Bronchial epithelial cell (primary cell): ENCODE measurements around the gene DVL2. TPM values are rescaled to one million over a fixed set of nuclear protein-coding genes. Genes with fewer than 3 reads are reported as not detected.
"Not testable (repeated sequence)": the region's sequence is repeated elsewhere in the genome, so short reads cannot be mapped to it uniquely, and the experiment has no call there.

Experiments used
- DNase-seq: peaks from one replicate; pipeline ENCODE4 v3.0.0-alpha.2; 2010; ENCODE audit warnings: low read depth
- FAIRE-seq: peaks from 2 replicates; lab custom pipeline; 2011; peaks lifted over from hg19 to GRCh38; lab: Jason Lieb, UNC
- H3K27me3 ChIP-seq: 2 replicates; pipeline ENCODE4 v1.5.1; 2011; ENCODE audit warnings: low read length; ENCODE audit not compliant: control insufficient read depth, insufficient read depth
- H3K36me3 ChIP-seq: 2 replicates; pipeline ENCODE4 v1.5.1; 2011; ENCODE audit warnings: low read length; ENCODE audit not compliant: control insufficient read depth, insufficient read depth
- H3K4me3 ChIP-seq: 2 replicates; pipeline ENCODE4 v1.5.1; 2011; ENCODE audit warnings: mild to moderate bottlenecking, low read depth, low read length, control low read depth
- CTCF ChIP-seq: IDR thresholded peaks from 2 replicates; pipeline ENCODE4 v1.5.1; 2011; ENCODE audit warnings: mild to moderate bottlenecking, moderate library complexity, low read length, control low read depth, inconsistent platforms; ENCODE audit not compliant: insufficient read depth, severe bottlenecking
- total RNA-seq: library from RNA; depleted of rRNA; stranded (reverse); fragments of >200 nt; gene quantifications from 2 replicates; pipeline ENCODE4 v1.2.1, GENCODE V29; 2014

Gene DVL2
- total RNA-seq, 1 donor from 2014 or later, result 52.1 TPM

- peaks cover 6% of the 10 kb centered on the region for H3K36me3 ChIP-seq
- FAIRE-seq (no peak), DNase-seq (no peak)
- no peaks in the 10 kb centered on the region for H3K27me3 ChIP-seq
- no peak overlapping the region for H3K4me3 ChIP-seq
- no peak for TF ChIP-seq CTCF
These were observed 14.5 kb upstream of the DVL2 start for GRCh38 chr17:7248796-7249195.

GRCh38 chr17:7246779-7247178 is 12.5 kb upstream of the DVL2 start:
- Histone ChIP-seq H3K4me3 (no peak overlapping the region), H3K36me3 (peaks cover 6% of the 10 kb centered on the region), H3K27me3 (no peaks in the 10 kb centered on the region)
- FAIRE-seq (peak; percentile 43), DNase-seq (no peak)
- TF ChIP-seq CTCF, result no peak

- FAIRE-seq, DNase-seq, H3K4me3 ChIP-seq, H3K27me3 ChIP-seq: not testable (repeated sequence)
- H3K36me3 ChIP-seq, result peaks cover 15% of the 10 kb centered on the region
These were observed 9.5 kb upstream of the DVL2 start for GRCh38 chr17:7243838-7244237.

DNA sequence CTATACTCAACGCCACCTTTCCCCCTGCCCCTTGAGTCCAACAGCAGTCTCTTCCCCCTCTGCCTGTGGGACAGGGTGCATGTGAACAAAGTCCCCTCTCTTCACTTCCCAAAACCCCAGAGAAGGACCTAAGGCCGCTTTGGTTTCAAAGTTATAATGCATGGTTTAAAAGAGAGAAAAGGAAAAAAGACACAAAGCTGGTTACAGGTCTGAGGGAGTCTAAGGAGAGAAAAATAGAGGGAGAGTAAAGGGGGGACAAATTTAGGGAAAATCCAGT is 9.1 kb upstream of the DVL2 start:
- H3K36me3 ChIP-seq, result peaks cover 15% of the 10 kb centered on the region
- no peak for TF ChIP-seq CTCF
- no peaks in the 10 kb centered on the region for H3K27me3 ChIP-seq
- DNase-seq (no peak), FAIRE-seq (no peak)
- H3K4me3 ChIP-seq, result peak overlapping the region; percentile 80

DNA sequence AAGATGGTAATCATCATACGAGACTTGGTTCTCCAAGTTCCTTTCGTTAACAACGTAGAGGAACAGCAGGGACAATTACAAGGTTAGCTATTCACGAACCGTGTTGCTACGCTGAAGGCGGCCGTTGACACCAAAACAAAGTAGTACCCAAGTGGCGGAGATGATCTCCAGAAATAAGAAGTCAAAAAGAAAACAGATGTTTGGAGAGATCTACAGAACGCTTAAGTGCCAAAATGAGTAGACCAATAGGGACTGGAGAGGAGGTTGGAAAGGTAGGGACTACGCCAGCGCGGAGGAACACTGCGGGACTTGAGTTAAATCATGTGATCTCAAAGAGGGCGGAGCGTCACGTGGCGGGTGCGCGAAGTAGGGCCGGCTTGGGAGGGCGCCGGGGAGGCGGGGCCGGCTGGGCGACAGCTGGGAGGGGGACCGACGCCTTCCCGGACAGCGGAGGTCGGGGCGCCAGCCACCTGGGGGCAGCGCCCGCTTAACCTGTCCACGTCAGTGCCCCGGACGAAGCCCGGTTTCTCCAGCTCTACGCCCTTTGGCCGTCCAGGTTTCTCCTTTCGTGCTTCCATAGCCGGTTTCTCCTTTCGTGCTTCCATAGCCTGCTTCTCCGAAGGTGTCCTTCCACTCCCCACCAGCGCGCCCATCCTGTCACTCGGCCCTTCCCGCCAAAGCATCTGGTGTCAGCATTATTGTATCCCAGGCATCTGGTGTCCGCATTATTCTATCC is 8.6 kb upstream of the DVL2 start:
- Histone ChIP-seq H3K4me3 (peak overlapping the region; percentile 80), H3K36me3 (peaks cover 15% of the 10 kb centered on the region), H3K27me3 (no peaks in the 10 kb centered on the region)
- no peak for FAIRE-seq
- peak; percentile 82 for DNase-seq
- TF ChIP-seq CTCF, result no peak

DNA sequence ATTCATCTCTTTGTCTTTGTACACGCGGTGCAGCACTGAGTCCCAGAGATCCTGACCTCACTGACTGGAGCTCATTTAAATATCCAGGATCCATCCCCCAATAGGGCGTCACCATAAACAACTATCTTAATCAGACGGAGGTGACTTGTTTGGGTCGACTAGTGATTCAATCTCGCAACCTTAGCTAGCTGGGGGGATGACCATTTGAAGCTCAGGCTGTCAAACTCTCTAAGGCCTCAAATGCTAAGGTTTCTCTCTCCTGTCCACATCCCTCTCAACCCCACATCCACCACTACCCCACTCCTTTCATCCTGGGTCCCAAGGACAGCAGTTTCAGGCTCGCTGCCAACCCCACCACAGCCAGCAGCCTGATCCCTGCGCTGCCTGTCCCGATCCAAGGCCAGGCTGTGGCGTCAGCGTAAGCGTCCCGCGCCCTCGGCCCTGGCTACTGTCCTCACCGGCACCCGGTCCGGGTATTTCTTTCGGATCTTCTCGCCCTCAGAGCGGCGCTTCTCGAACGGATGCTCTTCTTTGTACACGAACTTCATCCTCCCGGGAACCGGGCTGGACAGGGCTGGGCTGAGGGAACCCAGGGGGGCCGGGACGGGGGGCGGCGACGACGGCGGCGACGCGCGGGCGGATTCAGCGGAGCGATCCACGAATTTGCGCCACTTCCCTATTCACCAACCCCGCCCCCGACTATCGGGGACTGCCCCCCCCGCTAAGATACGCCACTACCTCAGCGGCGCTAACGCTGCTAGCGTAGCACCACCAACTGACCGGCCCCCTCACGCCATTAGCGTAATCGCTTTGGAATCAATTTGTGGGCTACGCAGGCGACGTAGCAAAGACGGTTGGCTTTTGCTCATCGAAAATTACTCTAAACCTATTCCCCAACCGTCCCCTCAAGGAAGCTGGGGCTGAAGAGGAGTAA is 7.7 kb upstream of the DVL2 start, which contains the start of gene GABARAP:
Gene GABARAP, minus strand, starts transcription at position 667 of the 934 bp plus-strand sequence. Its CDS starts 119 bp downstream, at position 548.
- DNase-seq (peak; percentile 83), FAIRE-seq (no peak)
- Histone ChIP-seq H3K4me3 (peak within 1 kb of the TSS; percentile 80), H3K27me3 (no peaks in the 10 kb centered on the region), H3K36me3 (peaks cover 18% of the 10 kb centered on the region)
- TF ChIP-seq CTCF, result no peak
